A673 (cell line): Measurements from ENCODE around the gene SF3A2. TPM values are rescaled to one million over a fixed set of nuclear protein-coding genes. Genes with fewer than 3 reads are reported as not detected.

Experiments
- BruUV-seq: library from RNA; stranded (reverse); fragments of 400-500 nt; replicated peaks from 2 replicates; lab custom pipeline; 2021; lab: Mats Ljungman, UMichigan
- CTCF ChIA-PET: fragments of 300-600 bp; sonication (Branson Sonifier 250); formaldehyde crosslinking; loops from one replicate; lab custom pipeline; 2022; ENCODE audit warnings: antibody characterized with exemption; lab: Charles Lee
- POLR2A ChIA-PET: fragments of 300-600 bp; sonication (Branson Sonifier 250); formaldehyde crosslinking; loops from one replicate; lab custom pipeline; 2022; ENCODE audit warnings: antibody characterized with exemption; ENCODE audit not compliant: low non-redundant PET; lab: Charles Lee
- DNase-seq: peaks from one replicate; pipeline ENCODE4 v3.0.0-alpha.2; 2015; ENCODE audit warnings: low spot score
- H3K27ac ChIP-seq: fragments of 200-600 bp; sonication (generic); 2 replicates; pipeline ENCODE4 v1.5.1; 2016; ENCODE audit warnings: mixed run types, low read depth, mild to moderate bottlenecking, mixed read lengths, antibody characterized with exemption, low read length; ENCODE audit not compliant: poor library complexity, severe bottlenecking
- H3K27me3 ChIP-seq: fragments of 200-600 bp; sonication (generic); replicated peaks from 2 replicates; pipeline ENCODE4 v1.6.1; 2017; ENCODE audit warnings: mixed run types, low read depth, mild to moderate bottlenecking, mixed read lengths, antibody characterized with exemption, low read length; ENCODE audit not compliant: insufficient read depth, poor library complexity
- H3K36me3 ChIP-seq: fragments of 200-600 bp; sonication (generic); 2 replicates; pipeline ENCODE4 v1.6.1; 2016; ENCODE audit warnings: mixed run types, mild to moderate bottlenecking, mixed read lengths, antibody characterized with exemption, low read length; ENCODE audit not compliant: insufficient read depth, poor library complexity, severe bottlenecking
- H3K4me1 ChIP-seq: fragments of 200-600 bp; sonication (generic); 2 replicates; pipeline ENCODE4 v1.6.1; 2017; ENCODE audit warnings: mixed run types, mild to moderate bottlenecking, mixed read lengths, antibody characterized with exemption, low read length; ENCODE audit not compliant: insufficient read depth, poor library complexity, severe bottlenecking
- H3K4me3 ChIP-seq: fragments of 200-600 bp; sonication (generic); 2 replicates; pipeline ENCODE4 v1.5.1; 2016; ENCODE audit warnings: low read depth, mixed run types, mild to moderate bottlenecking, mixed read lengths, low read length; ENCODE audit not compliant: poor library complexity, severe bottlenecking
- H3K9me3 ChIP-seq: fragments of 200-600 bp; sonication (generic); 2 replicates; pipeline ENCODE4 v1.6.1; 2016; ENCODE audit warnings: mixed run types, low read depth, mild to moderate bottlenecking, mixed read lengths, antibody characterized with exemption, low read length; ENCODE audit not compliant: poor library complexity, severe bottlenecking
- CTCF ChIP-seq: fragments of 300-800, 200-600 bp; sonication (generic); conservative IDR thresholded peaks from 2 replicates; pipeline ENCODE4 v1.5.1; 2017; ENCODE audit warnings: low read depth, mild to moderate bottlenecking, antibody characterized with exemption, low read length, moderate library complexity, mixed read lengths
- EZH2 ChIP-seq: fragments of 200-600 bp; sonication (generic); IDR thresholded peaks from 2 replicates; pipeline ENCODE4 v1.6.1; 2017; ENCODE audit warnings: borderline replicate concordance, low read depth, mild to moderate bottlenecking, mixed read lengths, antibody characterized with exemption, low read length; ENCODE audit not compliant: poor library complexity, severe bottlenecking
- intact Hi-C: fragments of 100-400 bp; cut with micrococcal nuclease; formaldehyde crosslinking; loops from one replicate; pipeline ENCODE4 v1.10.0; 2022; ENCODE audit not compliant: unreplicated experiment
- total RNA-seq: library from RNA; stranded (reverse); gene quantifications from 2 replicates; pipeline ENCODE4 v1.2.3, GENCODE V29; 2021

Gene SF3A2
- total RNA-seq, 1 experiment from 2014 or later = 187 TPM

- H3K4me1 ChIP-seq = no peaks in the 10 kb centered on the region
- no TSS peak for BruUV-seq
- H3K9me3 ChIP-seq = no peaks in the 10 kb centered on the region
- CTCF ChIA-PET = interaction anchor here (0.6 to 0.8 kb wide), 2 partner anchors 104 to 231 kb away, joined by 3 to 5 read pairs; no protein-coding TSS in a partner anchor
- TF ChIP-seq CTCF (no peak), EZH2 (no peak)
- intact Hi-C loops = no loop called here
- POLR2A ChIA-PET = no interaction called here
- H3K27ac ChIP-seq = no peak overlapping the region
- DNase-seq = no peak
- no peaks in the 10 kb centered on the region for H3K27me3 ChIP-seq
- no peak overlapping the region for H3K4me3 ChIP-seq
- no peaks in the 10 kb centered on the region for H3K36me3 ChIP-seq
Observed at GRCh38 chr19:2259336-2259735, 22.7 kb downstream of the SF3A2 start.

DNA sequence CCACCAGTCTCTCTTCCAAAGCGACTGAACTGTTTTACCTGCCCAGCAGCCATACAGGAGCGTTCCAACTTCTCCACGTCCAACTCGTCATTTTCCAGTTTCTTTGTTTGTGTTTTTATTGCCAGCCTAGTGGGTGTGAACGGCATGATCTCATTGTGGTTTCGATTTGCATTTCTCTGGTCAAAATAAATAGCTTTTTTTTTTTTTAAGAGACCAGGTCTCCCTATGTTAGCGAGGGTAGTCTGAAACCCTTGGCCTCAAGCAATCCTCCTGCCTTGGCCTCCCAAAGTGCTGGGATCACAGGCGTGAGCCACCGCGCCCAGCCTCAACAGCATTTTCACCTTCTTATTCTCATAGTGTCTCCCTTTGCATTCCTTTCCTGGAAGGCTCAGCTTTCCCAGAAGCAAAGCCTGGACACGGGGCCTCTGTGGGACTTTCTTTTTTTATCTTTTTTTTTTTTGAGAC lies 23.7 kb downstream of the SF3A2 start:
- no peaks in the 10 kb centered on the region for H3K4me1 ChIP-seq
- CTCF ChIA-PET = interaction anchor here (0.6 to 0.7 kb wide), 2 partner anchors 18 to 92 kb away, joined by 3 read pairs; no protein-coding TSS in a partner anchor
- TF ChIP-seq CTCF (no peak), EZH2 (no peak)
- intact Hi-C loops = no loop called here
- H3K27ac ChIP-seq = no peak overlapping the region
- no peaks in the 10 kb centered on the region for H3K9me3 ChIP-seq
- BruUV-seq = no TSS peak
- no peaks in the 10 kb centered on the region for H3K27me3 ChIP-seq
- POLR2A ChIA-PET = interaction anchor here (0.6 kb wide), 1 partner anchor 100 kb away, joined by 3 read pairs; no protein-coding TSS in a partner anchor
- no peaks in the 10 kb centered on the region for H3K36me3 ChIP-seq
- H3K4me3 ChIP-seq = no peak overlapping the region
- DNase-seq = no peak

DNA sequence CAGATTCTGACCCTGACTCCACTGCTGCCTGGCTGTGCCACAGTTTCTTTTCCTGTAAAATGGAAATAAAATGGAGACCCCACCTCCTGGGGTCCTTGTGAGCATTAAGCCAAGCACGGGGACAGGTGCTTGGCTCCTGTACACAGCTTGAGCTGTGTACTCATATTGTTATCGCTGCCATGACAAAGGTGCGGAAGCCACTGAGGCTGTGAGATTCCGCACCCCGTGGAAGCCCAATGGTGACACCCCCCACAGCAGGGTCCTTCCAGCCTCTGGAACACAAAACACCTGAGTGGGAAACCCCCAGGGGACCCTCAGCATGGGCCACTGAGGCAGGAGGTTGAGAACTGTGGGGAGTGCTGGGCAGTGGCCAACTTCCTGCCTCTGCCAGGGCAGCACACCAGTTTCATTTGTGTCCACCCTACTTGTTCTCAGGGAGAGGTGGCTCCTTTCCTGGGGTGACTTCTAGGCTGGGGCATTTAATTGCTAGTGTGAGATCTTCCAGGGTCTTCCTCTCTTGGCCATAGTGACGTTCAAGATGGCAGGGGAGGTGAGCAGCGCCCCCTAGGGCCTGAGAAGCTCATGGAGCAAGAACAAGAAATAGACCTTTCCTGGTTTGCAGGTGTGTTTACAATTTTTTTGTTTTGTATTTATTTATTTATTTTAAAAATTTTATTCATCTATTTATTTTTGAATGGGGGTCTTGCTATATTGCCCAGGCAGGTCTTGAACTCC lies 25.0 kb downstream of the SF3A2 start:
- BruUV-seq = no TSS peak
- Histone ChIP-seq H3K9me3 (no peaks in the 10 kb centered on the region), H3K4me3 (no peak overlapping the region), H3K4me1 (peaks cover 3% of the 10 kb centered on the region), H3K36me3 (no peaks in the 10 kb centered on the region), H3K27ac (no peak overlapping the region), H3K27me3 (no peaks in the 10 kb centered on the region)
- peak; percentile 64 for DNase-seq
- POLR2A ChIA-PET = no interaction called here
- TF ChIP-seq EZH2 (no peak), CTCF (peak; percentile 78)
- CTCF ChIA-PET = interaction anchor here (0.5 to 1.0 kb wide), 6 partner anchors 8 to 1735 kb away, joined by 3 to 5 read pairs (median 4); no protein-coding TSS in a partner anchor
- intact Hi-C loops = no loop called here
